Ishikawa (cell line): ENCODE results near the gene SPEM1.

Source experiments
- CEBPB ChIP-seq: IDR thresholded peaks from 2 replicates; pipeline ENCODE4 v1.6.1; 2012
- CREB1 ChIP-seq: IDR thresholded peaks from 2 replicates; pipeline ENCODE4 v1.6.1; 2012; ENCODE audit warnings: low read depth
- EGR1 ChIP-seq: IDR thresholded peaks from 2 replicates; pipeline ENCODE4 v1.6.1; 2012
- EP300 ChIP-seq: IDR thresholded peaks from 2 replicates; pipeline ENCODE4 v1.6.1; 2012; ENCODE audit warnings: borderline replicate concordance
- FOXM1 ChIP-seq: IDR thresholded peaks from 2 replicates; pipeline ENCODE4 v1.6.1; 2012; ENCODE audit warnings: low read depth, borderline replicate concordance
- NFIC ChIP-seq: IDR thresholded peaks from 2 replicates; pipeline ENCODE4 v1.6.1; 2012
- RAD21 ChIP-seq: IDR thresholded peaks from 2 replicates; pipeline ENCODE4 v1.6.1; 2012; ENCODE audit warnings: low read depth
- TAF1 ChIP-seq: IDR thresholded peaks from 2 replicates; pipeline ENCODE4 v1.6.1; 2012; ENCODE audit warnings: low read depth, mild to moderate bottlenecking
- TCF12 ChIP-seq: IDR thresholded peaks from 2 replicates; pipeline ENCODE4 v1.6.1; 2012; ENCODE audit warnings: low read depth
- TEAD4 ChIP-seq: IDR thresholded peaks from 2 replicates; pipeline ENCODE4 v1.6.1; 2012
- YY1 ChIP-seq: IDR thresholded peaks from 2 replicates; pipeline ENCODE4 v1.6.1; 2012; ENCODE audit warnings: low read depth
- ZBTB7A ChIP-seq: IDR thresholded peaks from 2 replicates; pipeline ENCODE4 v1.6.1; 2012; ENCODE audit warnings: low read depth
- TF ChIP-seq, protein P1 (sequence below): IDR thresholded peaks from 2 replicates; pipeline ENCODE4 v1.6.1; 2012; ENCODE audit warnings: low read depth, mild to moderate bottlenecking
- TF ChIP-seq, protein P2 (sequence below): IDR thresholded peaks from 2 replicates; pipeline ENCODE4 v1.6.1; 2012
- TF ChIP-seq, protein P3 (sequence below): IDR thresholded peaks from 2 replicates; pipeline ENCODE4 v1.6.1; 2012

SPEM1 gene

DNA sequence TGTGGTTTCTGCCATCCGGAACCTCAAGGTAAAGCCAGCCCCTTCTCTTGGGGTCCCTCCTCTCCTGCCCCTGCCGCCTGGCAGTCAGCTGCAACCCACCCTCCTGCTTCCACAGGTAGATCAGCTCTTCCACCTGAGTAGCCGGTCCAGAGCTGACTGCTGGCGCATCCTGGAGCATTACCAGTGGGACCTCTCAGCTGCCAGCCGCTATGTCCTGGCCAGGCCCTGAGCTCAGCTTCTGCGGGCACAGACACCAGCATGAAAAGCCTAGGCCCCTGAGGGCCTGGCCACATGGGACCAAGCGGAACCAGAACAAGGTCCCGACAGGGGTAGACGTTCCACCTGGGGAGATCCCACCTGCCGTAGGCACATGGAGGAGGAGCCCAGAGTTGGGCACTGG, 31.3 kb upstream of the SPEM1 start:
- TF ChIP-seq TAF1 (no peak), FOXM1 (no peak), EGR1 (no peak), EP300 (no peak), CREB1 (no peak), CEBPB (no peak), ZBTB7A (no peak), TCF12 (no peak), TEAD4 (no peak), RAD21 (no peak)
- TF ChIP-seq, protein P1, sequence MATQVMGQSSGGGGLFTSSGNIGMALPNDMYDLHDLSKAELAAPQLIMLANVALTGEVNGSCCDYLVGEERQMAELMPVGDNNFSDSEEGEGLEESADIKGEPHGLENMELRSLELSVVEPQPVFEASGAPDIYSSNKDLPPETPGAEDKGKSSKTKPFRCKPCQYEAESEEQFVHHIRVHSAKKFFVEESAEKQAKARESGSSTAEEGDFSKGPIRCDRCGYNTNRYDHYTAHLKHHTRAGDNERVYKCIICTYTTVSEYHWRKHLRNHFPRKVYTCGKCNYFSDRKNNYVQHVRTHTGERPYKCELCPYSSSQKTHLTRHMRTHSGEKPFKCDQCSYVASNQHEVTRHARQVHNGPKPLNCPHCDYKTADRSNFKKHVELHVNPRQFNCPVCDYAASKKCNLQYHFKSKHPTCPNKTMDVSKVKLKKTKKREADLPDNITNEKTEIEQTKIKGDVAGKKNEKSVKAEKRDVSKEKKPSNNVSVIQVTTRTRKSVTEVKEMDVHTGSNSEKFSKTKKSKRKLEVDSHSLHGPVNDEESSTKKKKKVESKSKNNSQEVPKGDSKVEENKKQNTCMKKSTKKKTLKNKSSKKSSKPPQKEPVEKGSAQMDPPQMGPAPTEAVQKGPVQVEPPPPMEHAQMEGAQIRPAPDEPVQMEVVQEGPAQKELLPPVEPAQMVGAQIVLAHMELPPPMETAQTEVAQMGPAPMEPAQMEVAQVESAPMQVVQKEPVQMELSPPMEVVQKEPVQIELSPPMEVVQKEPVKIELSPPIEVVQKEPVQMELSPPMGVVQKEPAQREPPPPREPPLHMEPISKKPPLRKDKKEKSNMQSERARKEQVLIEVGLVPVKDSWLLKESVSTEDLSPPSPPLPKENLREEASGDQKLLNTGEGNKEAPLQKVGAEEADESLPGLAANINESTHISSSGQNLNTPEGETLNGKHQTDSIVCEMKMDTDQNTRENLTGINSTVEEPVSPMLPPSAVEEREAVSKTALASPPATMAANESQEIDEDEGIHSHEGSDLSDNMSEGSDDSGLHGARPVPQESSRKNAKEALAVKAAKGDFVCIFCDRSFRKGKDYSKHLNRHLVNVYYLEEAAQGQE: no peak
- TF ChIP-seq, protein P2, sequence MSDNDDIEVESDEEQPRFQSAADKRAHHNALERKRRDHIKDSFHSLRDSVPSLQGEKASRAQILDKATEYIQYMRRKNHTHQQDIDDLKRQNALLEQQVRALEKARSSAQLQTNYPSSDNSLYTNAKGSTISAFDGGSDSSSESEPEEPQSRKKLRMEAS: no peak
- TF ChIP-seq, protein P3, sequence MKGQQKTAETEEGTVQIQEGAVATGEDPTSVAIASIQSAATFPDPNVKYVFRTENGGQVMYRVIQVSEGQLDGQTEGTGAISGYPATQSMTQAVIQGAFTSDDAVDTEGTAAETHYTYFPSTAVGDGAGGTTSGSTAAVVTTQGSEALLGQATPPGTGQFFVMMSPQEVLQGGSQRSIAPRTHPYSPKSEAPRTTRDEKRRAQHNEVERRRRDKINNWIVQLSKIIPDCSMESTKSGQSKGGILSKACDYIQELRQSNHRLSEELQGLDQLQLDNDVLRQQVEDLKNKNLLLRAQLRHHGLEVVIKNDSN: no peak

DNA sequence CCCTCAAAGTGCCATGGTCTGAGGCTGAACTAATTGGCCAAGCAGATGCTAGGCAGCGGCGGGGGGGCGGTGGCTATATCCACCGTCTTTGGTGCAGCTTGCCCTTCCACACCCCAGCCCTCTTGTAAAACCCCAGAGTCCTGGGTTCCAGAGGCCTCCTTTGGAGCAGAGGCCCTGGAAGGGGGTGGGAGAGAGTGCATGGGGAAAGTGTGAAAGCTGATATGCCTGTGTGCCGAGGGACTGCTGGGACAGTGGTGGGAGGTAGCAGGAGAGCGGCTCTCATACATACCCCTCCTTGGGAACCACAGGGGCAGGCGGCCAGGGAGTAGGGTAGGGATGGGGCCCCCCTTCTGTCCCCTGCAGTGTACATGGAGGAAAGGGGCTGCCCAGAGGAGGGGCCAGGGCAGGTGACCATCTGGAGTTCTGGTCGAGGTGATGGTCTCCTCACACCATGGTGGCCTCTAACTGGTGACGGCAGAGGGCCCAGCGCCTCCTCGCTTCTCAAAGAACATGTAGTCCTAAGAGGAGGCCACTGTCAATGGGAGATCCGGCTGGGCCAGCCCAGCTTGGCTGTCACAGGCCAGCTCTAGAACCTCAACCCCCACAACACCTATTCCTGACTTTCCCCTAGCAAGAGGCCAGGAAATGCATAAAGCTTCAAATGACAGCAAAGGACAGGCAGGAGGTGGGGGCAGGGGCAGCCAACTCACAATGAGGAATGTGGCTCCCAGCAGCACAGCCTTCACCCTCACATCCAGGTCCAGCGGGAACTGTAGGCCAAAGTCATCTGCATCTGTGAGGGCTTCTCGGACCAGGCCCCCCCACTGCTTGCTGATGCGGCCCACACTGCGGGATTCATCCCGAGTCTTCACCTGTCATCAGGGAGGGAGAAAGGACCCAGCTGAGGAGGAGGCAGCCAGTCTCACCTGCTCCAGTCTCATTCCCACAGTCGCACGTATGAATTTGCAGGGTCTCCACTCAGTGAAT, 29.9 kb upstream of the SPEM1 start:
- TF ChIP-seq YY1: no peak
- no peak for TF ChIP-seq EGR1
- TF ChIP-seq NFIC: no peak
- TF ChIP-seq, protein P1: no peak
- no peak for TF ChIP-seq EP300
- TF ChIP-seq, protein P2: no peak
- TF ChIP-seq TCF12: no peak
- no peak for TF ChIP-seq FOXM1
- no peak for TF ChIP-seq CREB1
- TF ChIP-seq TAF1: no peak

DNA sequence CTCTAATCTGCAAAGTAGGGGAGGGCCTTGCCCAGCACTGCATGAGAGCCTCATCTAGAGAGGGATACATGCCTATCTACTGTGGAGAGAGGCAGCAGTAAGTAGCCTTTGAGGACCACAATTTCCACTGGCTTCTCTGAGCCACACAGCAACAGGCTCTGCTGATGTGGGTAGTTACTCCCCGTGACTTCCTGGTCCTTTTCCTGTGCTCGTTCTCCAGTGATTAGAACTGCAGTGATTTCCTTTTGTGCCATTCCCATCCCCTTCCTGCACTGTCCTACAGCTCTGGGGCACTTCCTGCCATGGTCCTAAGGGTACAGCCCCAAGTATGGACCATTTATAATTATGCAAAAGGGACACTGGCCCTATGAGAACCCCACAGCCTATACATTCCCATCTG, 28.8 kb upstream of the SPEM1 start:
- TF ChIP-seq NFIC (no peak), RAD21 (no peak), YY1 (no peak), ZBTB7A (no peak), TCF12 (no peak), TEAD4 (no peak), EP300 (no peak), TAF1 (no peak), FOXM1 (no peak), CREB1 (no peak)

DNA sequence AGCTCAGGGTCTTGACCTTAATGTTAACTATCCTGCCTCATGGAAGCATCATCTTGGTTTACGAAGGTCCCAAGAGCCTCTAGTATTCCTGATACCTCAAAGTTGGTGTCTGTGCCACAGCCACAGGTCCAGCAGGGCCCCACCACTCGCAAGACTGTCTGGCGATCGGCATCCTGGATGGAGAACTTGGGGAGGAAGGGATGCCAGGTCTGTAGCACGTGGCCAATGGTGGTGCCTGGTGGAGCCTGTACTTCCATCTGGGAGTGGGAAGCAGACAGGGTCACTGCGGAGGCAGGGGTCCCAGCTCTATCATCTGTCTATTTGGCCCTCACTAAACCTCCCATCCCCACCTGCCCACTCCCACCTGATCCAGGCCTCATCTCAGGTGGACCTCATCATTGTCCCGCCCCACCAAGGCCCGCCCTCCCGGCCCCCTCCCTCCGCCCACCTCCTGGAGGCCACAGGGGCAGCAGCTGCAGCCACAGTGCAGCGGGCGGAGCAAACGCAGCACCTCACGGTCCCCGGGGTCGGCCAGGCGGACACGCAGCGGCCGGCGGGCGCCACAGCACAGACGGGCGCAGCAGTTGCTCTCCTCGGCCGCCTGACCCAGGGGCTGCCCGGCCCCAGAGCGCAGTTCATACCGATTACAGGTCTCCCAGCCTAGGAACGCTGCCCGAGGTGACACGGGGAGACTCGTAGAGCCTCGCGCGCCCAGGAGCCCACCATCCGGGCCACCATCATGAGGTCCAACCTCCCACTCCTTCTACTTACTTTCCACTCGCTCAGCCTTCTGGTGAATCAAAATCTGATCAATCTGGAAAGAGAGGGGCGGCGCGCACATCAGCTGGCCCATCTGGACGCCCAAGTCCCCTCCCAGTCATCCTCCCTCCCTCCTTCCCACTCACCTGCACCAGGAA, 27.2 kb upstream of the SPEM1 start:
- no peak for TF ChIP-seq CEBPB
- TF ChIP-seq ZBTB7A: no peak
- TF ChIP-seq TCF12: no peak
- TF ChIP-seq EP300: no peak
- no peak for TF ChIP-seq TEAD4
- no peak for TF ChIP-seq YY1
- no peak for TF ChIP-seq CREB1
- TF ChIP-seq, protein P3: no peak
- no peak for TF ChIP-seq FOXM1
- TF ChIP-seq, protein P2: no peak
- no peak for TF ChIP-seq EGR1
- no peak for TF ChIP-seq RAD21
- TF ChIP-seq NFIC: no peak
- no peak; the same call in 1 of the 2 replicates for TF ChIP-seq TAF1
- TF ChIP-seq, protein P1: no peak
